GM12872 (cell line): Measurements from ENCODE around the gene FREY1.

ENCODE experiments used
- CTCF ChIP-seq: IDR thresholded peaks from 3 replicates; pipeline ENCODE4 v1.5.1; 2011; ENCODE audit warnings: low read depth, mild to moderate bottlenecking, low read length, moderate library complexity; ENCODE audit not compliant: insufficient read depth

The FREY1 gene

DNA sequence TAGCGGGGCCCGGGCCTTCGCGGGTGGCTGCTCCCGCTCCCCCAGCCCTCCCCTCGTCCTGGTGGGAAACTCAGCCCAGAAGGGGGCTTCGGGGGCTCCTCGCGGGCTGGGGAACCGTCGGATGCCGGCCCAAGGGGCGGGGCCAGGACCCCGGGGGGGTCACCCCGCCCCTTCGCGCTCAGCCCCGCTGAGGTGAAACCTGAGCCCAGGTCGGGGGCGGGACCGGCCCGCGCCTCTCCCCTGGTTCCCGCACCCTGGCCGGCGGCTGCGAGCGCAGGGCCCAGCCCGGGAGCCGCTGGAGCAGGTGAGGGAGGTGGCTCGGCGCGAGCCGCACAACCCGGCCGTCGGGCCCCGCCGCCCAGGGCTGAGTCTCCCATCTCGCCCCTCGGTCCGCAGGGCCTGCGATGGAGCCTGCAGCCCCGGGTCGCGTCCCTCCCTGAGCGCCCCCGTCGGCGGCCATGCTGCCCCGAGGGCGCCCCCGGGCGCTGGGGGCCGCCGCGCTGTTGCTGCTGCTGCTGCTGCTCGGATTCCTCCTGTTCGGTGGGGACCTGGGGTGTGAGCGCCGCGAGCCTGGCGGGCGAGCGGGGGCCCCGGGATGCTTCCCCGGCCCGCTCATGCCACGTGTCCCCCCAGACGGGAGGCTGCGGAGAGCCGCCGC, 15.5 kb upstream of the FREY1 start, which contains the start of gene LARGE2:
TSS of gene LARGE2 (plus strand) at position 232 of the 658 bp plus-strand sequence. CDS start at position 459, 227 bp downstream.
- no peak for TF ChIP-seq CTCF

DNA sequence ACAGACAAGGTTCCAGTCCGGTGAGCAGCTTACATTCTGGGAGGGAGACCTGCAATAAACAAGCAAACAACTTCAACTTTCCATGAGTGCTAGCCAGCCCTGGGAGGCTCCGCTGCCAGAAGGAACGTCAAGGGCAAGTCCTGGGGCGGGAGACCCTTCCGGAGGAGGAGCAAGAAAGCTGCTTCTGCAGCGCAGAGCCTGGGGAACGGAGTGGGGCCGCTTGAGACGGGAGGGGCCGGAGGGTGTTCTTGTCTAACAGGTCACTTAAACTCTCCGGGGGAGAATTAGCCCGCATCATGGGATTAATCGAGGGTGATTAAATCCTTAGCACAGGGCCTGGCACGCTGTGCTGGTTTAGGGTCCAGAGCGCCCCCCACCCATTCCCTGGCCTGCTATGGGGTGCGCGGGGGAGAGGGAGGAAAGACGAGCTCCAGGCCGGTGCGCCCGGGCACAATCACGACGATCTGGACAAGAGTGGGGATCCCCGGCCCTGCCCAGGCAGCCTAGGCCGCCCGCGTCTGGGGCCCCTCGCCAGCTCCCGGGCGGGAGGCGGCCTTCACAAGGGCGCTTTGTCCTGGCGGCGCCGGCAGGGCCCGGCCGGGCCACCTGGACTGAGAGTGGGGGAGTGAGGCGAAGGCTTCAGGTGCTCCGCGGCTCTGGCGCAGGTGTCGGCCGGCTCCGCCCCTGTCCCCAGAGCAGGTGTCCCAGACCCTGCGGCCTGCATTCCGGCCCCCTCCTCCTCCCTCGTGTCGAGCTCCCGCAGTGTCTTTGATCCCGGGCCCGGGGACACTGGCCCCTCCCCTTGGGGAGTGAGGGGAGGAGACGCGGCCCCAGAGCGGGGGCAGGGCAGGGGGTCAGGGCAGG, 14.7 kb upstream of the FREY1 start:
- TF ChIP-seq CTCF: no peak

GRCh38 chr11:45920531-45921477, 13.7 kb upstream of the FREY1 start:
- no peak for TF ChIP-seq CTCF

GRCh38 chr11:45919806-45920530, 12.9 kb upstream of the FREY1 start:
- TF ChIP-seq CTCF: no peak

DNA sequence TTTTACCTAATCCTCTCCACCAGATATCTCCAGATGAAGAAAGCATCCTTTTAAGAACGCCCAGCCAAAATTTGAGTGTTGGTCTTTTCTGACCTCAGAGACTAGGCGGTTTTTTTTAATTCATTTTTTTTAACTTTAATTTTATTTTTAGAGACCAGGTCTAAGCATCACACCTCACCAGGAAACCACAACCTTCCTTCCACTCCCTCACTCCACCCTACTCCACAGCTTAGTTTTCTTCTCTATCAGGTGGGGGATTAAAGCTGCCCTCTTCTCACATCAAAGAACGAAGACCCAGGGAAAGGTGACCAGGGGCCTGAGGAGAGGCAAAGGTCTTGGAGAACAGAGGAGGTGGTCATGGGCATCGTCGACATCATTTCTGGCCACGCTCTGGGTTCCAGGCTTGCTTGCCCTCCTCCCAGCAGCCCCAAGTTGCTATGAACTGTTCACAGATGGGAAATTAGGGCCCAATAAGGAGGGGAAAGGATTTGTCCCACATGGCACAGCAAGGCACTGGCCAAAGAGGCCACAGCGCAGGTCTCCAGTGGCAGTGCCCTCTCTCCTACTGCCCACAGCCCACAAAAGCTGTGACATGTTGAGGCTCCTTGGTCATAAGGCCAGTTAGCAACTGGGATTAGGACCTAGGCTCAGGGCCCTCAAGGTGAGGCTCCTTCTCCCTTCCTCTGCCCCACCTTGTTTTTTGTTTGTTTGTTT, 12.0 kb upstream of the FREY1 start:
- TF ChIP-seq CTCF: no peak

GRCh38 chr11:45918331-45918941, 11.4 kb upstream of the FREY1 start:
- TF ChIP-seq CTCF: no peak
